Activated T-helper 2 cell treated with anti-CD3 and anti-CD28 coated beads, Interferon-gamma antibody, Interleukin-2, Interleukin-4, amounts not matched to agents 10 μg/mL and 5 μg/mL and 100 μg/mL, durations not matched to agents 14 hours and 24 hours and 36 hours (primary cell): ENCODE data around the gene TBX19. TPM values are rescaled to one million over a fixed set of nuclear protein-coding genes. Genes with fewer than 3 reads are reported as not detected.

Experiments used
- DNase-seq: peaks from one replicate; pipeline ENCODE4 v3.0.0; 2021; ENCODE audit warnings: low spot score
- H3K27ac Mint-ChIP-seq: one replicate; pipeline ENCODE4 v1.8.0; 2021; ENCODE audit warnings: mixed read lengths
- H3K27me3 Mint-ChIP-seq: one replicate; pipeline ENCODE4 v1.8.0; 2021; ENCODE audit warnings: low read depth, mixed read lengths
- H3K36me3 Mint-ChIP-seq: one replicate; pipeline ENCODE4 v1.8.0; 2021; ENCODE audit warnings: low read depth, mixed read lengths
- H3K4me1 Mint-ChIP-seq: one replicate; pipeline ENCODE4 v1.8.0; 2021; ENCODE audit warnings: low read depth, mixed read lengths
- H3K4me3 Mint-ChIP-seq: one replicate; pipeline ENCODE4 v1.8.0; 2021; ENCODE audit warnings: low read depth, mild to moderate bottlenecking, moderate library complexity, mixed read lengths
- H3K9me3 Mint-ChIP-seq: one replicate; pipeline ENCODE4 v1.8.0; 2021; ENCODE audit warnings: mixed read lengths
- intact Hi-C: fragments of 100-400 bp; cut with micrococcal nuclease; formaldehyde crosslinking; loops from one replicate; pipeline ENCODE4 v1.15.1; 2023
- total RNA-seq: library from RNA; stranded (reverse); gene quantifications from 2 replicates; pipeline ENCODE4 v1.2.3, GENCODE V29; 2022

TBX19 gene
- 6.5 and 7.6 TPM in 2 replicates for total RNA-seq

DNA sequence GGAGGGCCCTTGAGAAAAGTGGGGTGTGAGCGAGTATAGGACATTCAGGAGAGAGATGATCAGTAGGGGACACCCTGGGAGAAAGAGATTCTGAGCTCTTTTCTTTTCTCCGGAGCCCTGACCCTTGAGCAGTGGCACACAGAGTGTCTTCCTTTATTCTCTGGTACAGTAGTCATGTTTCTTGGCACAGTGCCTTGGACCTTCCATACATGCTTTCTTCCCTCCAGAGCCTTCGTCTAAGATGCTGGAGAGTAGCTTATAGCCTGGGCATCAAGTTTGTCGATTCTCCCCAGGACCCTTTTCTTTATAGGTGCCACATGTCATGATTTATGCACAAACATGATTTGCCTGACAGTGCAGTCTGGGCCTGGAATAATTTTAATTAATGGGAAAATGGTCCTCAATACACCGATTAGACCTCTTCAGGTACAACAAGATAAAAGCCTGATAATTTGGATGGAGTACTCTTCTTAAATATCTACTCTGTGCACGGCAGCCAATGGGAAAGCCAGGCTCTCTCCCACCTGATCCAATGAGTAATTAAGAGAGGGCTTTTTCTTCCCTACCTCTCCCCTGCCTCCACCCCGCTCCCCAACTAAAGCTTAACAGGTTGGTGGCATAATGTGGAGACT, at the start of gene TBX19:
Gene TBX19, plus strand, starts transcription at position 582 of the 632 bp plus-strand sequence. CDS start 214 bp downstream, outside the sequence.
- peaks cover 25% of the 10 kb centered on the region for H3K9me3 Mint-ChIP-seq
- peaks cover 11% of the 10 kb centered on the region for H3K4me1 Mint-ChIP-seq
- H3K4me3 Mint-ChIP-seq = no peak within 1 kb of the TSS
- peaks cover 30% of the 10 kb centered on the region for H3K36me3 Mint-ChIP-seq
- no peak for DNase-seq
- no peaks in the 10 kb centered on the region for H3K27me3 Mint-ChIP-seq
- intact Hi-C loops = no loop called here
- no peak within 1 kb of the TSS for H3K27ac Mint-ChIP-seq

DNA sequence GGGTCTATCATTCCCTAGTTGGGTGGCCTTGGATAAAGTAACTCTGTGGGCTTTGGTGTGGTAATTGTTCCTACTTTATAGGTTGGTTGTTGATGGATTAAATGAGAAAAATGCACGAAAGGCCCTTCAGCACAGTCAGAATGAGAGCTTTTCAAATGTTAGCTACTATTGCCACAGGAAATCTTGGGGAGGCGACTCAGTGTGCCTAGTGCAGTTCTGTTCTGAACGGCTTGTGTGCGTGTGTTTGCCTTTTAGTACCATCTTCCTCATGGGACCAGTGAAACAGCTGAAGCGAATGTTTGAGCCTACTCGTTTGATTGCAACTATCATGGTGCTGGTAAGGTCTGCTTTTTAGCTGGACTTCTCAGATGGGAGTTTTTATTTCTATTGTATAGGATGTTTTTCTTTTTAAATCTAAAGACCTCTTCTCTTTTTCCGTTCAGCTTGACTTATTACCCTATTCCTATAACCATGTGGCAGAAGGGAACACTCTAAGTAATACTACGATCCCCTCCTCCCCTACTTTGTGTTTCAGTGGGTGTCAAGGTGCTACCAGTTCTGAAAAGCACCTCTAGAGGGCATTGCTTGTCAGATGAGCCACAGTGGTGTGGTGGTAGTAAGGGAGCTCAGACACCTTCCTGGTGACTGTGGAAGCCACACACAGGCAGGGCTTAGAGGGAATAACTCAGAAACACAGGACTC, 45.7 kb upstream of the TBX19 start:
- H3K4me3 Mint-ChIP-seq = peak overlapping the region; percentile 53
- peak; percentile 51 for DNase-seq
- no peaks in the 10 kb centered on the region for H3K27me3 Mint-ChIP-seq
- peaks cover 97% of the 10 kb centered on the region for H3K36me3 Mint-ChIP-seq
- peak overlapping the region; percentile 94 for H3K27ac Mint-ChIP-seq
- intact Hi-C loops = loop anchor here (5.0 to 10.0 kb wide), 8 partner anchors 52 to 1560 kb away; partner anchors contain the start of genes ATP1B1, DCAF6, GPR161 and METTL18
- H3K4me1 Mint-ChIP-seq = peaks cover 70% of the 10 kb centered on the region
- H3K9me3 Mint-ChIP-seq = no peaks in the 10 kb centered on the region

DNA sequence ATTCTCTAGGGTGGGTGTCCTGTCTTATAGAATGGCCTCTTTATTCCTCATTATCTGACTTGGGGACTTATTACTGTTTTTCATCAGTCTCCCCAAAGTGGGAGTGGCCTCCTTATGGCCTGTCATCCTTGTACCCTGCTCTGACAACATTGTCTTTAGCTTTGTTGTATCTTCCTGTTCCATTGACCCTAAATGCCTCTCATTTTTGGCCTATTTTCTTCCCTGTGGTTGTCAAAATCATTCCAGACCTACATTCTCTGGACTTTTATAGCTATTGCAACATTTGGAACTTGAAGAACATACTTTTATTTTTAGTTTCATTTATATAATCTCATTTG, 45.2 kb upstream of the TBX19 start:
- Mint-ChIP-seq H3K9me3 (no peaks in the 10 kb centered on the region), H3K4me3 (peak overlapping the region; percentile 72), H3K27me3 (no peaks in the 10 kb centered on the region), H3K36me3 (peaks cover 97% of the 10 kb centered on the region), H3K27ac (peak overlapping the region; percentile 94), H3K4me1 (peaks cover 69% of the 10 kb centered on the region)
- intact Hi-C loops = loop anchor here (5.0 to 10.0 kb wide), 8 partner anchors 52 to 1559 kb away; partner anchors contain the start of genes ATP1B1, DCAF6, GPR161 and METTL18
- DNase-seq = no peak

DNA sequence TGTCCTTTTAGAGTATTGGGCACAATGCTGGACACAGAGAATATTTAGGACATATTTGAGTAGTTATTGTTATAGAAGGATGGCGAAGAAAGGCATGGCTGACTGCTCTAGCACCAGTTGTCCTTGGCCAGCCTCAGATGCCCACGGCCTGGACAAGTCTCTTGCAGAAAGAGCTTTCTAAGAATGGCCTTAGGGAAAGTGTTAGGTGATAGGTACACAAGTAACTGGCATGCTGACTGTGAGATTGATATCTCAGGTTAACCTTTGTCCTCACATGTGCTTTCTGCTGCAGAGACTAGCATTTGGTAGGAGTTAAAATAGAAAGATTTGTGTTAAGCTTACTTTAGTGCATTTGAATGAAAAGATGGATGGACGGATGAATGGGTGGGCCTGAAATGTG, 44.7 kb upstream of the TBX19 start:
- Mint-ChIP-seq H3K4me3 (peak overlapping the region; percentile 72), H3K9me3 (no peaks in the 10 kb centered on the region), H3K27ac (peak overlapping the region; percentile 94), H3K36me3 (peaks cover 96% of the 10 kb centered on the region), H3K27me3 (no peaks in the 10 kb centered on the region), H3K4me1 (peaks cover 66% of the 10 kb centered on the region)
- DNase-seq = no peak
- intact Hi-C loops = loop anchor here (2.0 to 10.0 kb wide), 10 partner anchors 51 to 1559 kb away; partner anchors contain the start of genes ATP1B1, DCAF6, GPR161 and METTL18

DNA sequence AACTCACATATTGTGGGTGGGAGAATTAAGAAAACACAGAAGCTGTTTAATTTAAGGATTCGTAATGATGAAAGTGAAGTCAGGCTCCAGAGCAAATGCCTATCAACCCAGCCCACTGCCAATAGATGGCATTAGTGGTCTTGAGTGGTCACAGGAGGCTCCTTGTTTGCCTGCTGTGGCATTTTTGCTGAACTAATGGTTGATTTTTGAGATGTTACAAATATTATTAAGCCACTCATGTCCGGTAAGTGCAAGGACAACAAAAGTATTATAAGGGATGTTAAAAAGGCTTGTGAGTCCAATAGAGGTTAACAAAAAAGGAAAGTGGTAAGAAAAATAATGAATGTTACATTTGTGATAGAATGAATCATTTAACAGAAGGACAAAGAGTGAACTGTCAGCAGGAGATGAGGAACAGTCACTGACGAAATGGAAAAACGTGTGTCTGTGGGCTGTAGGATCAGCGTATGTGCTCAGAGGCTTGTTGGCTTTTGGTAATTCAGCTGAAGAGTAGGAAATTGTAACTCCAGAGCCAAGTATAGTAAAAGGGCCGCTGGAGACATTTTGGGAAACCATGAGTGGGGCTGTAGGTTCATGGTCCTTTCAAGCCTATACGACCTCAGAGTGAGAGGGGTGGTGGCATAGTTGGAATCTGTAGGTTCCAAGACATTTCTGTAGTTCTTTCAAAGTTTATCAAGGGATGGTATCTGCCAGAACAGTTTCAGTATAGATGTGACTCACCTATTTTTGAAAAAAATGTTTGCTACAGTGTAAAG, 43.7 kb upstream of the TBX19 start:
- peak; percentile 58 for DNase-seq
- Mint-ChIP-seq H3K4me3 (peak overlapping the region; percentile 72), H3K4me1 (peaks cover 67% of the 10 kb centered on the region), H3K27me3 (no peaks in the 10 kb centered on the region), H3K9me3 (no peaks in the 10 kb centered on the region), H3K36me3 (peaks cover 95% of the 10 kb centered on the region), H3K27ac (peak overlapping the region; percentile 94)
- intact Hi-C loops = loop anchor here (1.0 to 10.0 kb wide), 16 partner anchors 8 to 1558 kb away; partner anchors contain the start of genes ATP1B1, DCAF6, GPR161 and METTL18

DNA sequence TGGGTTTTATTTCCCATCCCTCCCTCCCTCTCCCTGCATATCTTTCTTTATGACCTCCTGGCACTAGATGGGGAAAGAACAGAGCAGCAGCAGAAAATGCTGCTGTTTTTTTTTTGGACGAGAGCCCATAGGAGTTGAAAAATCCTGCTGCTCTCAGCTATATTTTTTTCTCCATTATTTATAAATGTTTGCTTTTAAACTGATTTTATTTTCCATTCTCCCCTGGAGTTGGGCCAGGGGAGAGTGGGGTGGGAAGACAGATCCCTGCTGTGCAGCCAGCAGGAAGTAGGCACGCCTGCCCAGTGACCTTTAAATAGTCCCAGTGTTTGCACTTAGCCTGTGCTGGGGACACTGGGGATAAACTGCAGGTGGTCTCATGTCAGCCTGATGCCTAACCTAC, 37.5 kb upstream of the TBX19 start:
- Mint-ChIP-seq H3K27me3 (no peaks in the 10 kb centered on the region), H3K4me1 (peaks cover 70% of the 10 kb centered on the region), H3K9me3 (no peaks in the 10 kb centered on the region), H3K27ac (peak overlapping the region; percentile 24), H3K36me3 (peaks cover 95% of the 10 kb centered on the region), H3K4me3 (no peak overlapping the region)
- DNase-seq = no peak
- intact Hi-C loops = no loop called here

DNA sequence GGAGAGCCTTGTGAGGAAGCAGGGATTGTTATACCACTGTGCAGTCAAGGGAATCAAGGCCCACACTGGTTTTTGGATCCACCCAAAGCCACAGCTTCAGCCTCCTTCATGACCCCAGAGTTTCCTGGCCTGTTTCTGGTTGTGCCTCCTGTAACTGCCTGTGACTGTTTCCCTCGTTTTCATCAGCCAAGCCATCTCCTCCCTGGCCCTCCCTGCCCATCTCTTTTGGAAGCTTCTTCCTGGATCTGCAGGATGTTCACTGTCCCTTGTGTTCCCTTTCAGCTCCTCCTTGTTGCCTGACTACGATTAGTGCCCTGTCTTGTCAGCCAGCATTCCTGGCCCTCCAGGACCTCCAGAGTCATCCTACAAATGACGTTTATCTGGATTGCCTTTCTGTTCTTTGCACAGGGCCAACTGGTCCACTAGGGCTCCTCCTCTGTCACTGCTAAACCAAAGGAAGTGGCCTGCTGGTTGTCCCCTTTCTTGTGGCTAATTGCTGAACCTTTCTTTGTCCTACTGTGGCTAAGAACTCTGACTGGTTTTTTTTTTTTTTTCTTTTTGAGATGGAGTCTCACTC, 37.0 kb upstream of the TBX19 start:
- Mint-ChIP-seq H3K27ac (peak overlapping the region; percentile 88), H3K9me3 (no peaks in the 10 kb centered on the region), H3K4me3 (peak overlapping the region; percentile 38), H3K27me3 (no peaks in the 10 kb centered on the region), H3K36me3 (peaks cover 96% of the 10 kb centered on the region), H3K4me1 (peaks cover 72% of the 10 kb centered on the region)
- DNase-seq = no peak
- intact Hi-C loops = no loop called here

- Mint-ChIP-seq H3K27me3 (no peaks in the 10 kb centered on the region), H3K36me3 (peaks cover 96% of the 10 kb centered on the region), H3K9me3 (no peaks in the 10 kb centered on the region), H3K27ac (peak overlapping the region; percentile 24), H3K4me1 (peaks cover 74% of the 10 kb centered on the region), H3K4me3 (no peak overlapping the region)
- intact Hi-C loops = loop anchor here (1.0 kb wide), 1 partner anchor 8 kb away; no protein-coding TSS in a partner anchor
- no peak for DNase-seq
Measured at GRCh38 chr1:168245042-168245441, 35.6 kb upstream of the TBX19 start.

DNA sequence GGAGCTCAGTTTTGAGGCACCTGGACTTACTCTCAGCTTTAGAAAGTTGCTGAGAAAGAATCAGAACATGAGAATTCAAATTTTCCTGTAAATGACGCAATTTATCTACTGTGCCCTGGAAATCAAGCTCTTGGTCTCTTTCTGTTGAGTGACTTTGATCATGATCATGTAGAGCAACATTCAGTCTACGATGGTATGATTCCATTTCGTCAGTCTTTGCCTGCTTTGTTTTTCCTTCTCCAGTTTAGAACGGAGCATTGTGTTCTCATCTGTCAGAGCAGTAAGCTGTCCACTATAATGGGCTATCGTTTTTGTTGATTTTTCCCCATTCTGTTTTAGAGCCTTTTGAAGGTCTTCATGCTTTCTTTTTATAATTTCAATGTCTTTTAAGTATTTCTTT, 34.2 kb upstream of the TBX19 start:
- Mint-ChIP-seq H3K4me1 (peaks cover 78% of the 10 kb centered on the region), H3K27ac (no peak overlapping the region), H3K9me3 (no peaks in the 10 kb centered on the region), H3K4me3 (no peak overlapping the region), H3K27me3 (no peaks in the 10 kb centered on the region), H3K36me3 (peaks cover 97% of the 10 kb centered on the region)
- no peak for DNase-seq
- intact Hi-C loops = no loop called here

GRCh38 chr1:168252204-168252733, 28.4 kb upstream of the TBX19 start:
- peaks cover 33% of the 10 kb centered on the region for H3K4me1 Mint-ChIP-seq
- peaks cover 95% of the 10 kb centered on the region for H3K36me3 Mint-ChIP-seq
- peak overlapping the region; percentile 21 for H3K27ac Mint-ChIP-seq
- H3K27me3 Mint-ChIP-seq = no peaks in the 10 kb centered on the region
- DNase-seq = no peak
- peaks cover 27% of the 10 kb centered on the region for H3K9me3 Mint-ChIP-seq
- intact Hi-C loops = no loop called here
- no peak overlapping the region for H3K4me3 Mint-ChIP-seq

GRCh38 chr1:168256164-168256563, 24.5 kb upstream of the TBX19 start:
- Mint-ChIP-seq H3K36me3 (peaks cover 81% of the 10 kb centered on the region), H3K27ac (no peak overlapping the region), H3K27me3 (no peaks in the 10 kb centered on the region), H3K4me1 (peaks cover 14% of the 10 kb centered on the region), H3K9me3 (peaks cover 31% of the 10 kb centered on the region), H3K4me3 (no peak overlapping the region)
- no peak for DNase-seq
- intact Hi-C loops = no loop called here

DNA sequence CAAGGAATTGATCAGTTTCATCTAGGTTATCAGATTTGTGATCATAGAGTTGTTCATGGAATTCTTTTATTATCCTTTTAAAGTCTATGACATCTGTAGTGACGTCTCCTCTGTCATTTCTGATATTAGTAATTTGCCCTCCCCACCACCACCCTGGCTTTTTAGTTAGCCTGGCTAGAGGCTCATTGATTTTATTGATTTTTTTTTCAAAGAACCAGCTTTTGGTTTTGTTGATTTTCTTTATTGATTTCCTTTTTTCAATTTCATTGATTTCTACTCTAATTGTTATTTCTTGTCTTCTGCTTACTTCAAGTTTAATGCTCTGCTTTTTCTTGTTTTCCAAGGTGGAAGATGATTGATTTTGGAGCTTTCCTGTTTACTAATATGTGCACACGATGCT, 23.3 kb upstream of the TBX19 start:
- Mint-ChIP-seq H3K27me3 (no peaks in the 10 kb centered on the region), H3K36me3 (peaks cover 79% of the 10 kb centered on the region), H3K4me1 (peaks cover 16% of the 10 kb centered on the region), H3K27ac (no peak overlapping the region), H3K4me3 (no peak overlapping the region), H3K9me3 (peaks cover 31% of the 10 kb centered on the region)
- no peak for DNase-seq
- intact Hi-C loops = no loop called here
